ENCODE results near the gene DSE.

The DSE gene

DNA sequence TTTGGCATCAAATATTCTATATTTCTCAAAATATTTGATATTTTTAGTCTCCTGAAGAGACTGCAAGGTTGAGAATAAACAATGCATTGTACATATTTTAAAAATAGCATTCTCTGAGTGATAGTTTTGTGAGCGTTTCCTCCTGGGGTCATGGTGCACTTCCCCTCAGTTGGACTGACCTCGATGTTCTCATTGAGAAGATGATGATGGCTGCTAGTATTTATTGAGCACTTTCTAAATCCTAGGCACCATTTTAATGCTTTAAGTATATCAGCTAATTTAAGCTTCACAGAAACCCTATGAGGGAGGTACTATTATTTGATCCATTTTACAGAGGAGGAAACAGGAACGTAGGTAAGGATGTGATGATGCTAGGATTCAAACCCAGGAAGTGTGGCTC is 18.2 kb downstream of the DSE start:
- no peak for DNase-seq

DNA sequence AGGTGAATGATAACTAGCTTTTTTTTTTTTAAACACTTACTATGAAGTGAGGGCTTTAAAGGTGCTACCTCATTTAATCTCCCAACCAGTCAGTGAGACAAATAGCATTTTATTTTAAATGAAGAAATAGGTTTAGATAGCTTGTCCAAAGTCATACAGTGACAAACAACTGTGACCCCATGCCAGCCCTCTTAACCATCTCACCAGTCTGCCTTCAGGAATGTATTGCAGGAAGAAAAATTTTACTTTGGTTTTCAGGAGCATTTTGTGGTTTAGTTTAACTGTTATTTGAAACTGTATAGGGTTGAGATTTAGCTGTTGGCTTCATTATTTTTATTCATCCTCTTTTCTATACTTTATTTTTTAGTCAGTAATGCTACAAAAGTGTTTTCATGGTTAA is 18.6 kb downstream of the DSE start:
- no peak for DNase-seq

DNA sequence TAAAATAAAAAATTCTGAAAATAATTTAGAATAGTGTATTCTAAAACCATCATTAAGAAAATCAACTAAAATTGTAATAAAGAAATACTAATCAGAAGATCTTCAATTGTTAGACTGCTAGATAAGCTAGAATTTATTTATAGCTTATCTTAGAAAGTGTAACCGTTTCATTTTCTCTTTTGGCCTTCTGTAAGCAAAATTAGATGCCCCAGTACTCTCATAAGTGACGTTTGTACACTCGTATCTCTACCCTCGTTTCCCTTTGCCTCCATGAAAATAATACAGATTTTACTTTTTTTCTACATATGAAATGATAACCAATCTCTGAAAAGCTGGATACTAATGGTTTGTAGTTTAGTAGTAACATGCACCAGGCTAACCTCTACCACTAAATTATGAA is 19.8 kb downstream of the DSE start:
- no peak for DNase-seq

DNA sequence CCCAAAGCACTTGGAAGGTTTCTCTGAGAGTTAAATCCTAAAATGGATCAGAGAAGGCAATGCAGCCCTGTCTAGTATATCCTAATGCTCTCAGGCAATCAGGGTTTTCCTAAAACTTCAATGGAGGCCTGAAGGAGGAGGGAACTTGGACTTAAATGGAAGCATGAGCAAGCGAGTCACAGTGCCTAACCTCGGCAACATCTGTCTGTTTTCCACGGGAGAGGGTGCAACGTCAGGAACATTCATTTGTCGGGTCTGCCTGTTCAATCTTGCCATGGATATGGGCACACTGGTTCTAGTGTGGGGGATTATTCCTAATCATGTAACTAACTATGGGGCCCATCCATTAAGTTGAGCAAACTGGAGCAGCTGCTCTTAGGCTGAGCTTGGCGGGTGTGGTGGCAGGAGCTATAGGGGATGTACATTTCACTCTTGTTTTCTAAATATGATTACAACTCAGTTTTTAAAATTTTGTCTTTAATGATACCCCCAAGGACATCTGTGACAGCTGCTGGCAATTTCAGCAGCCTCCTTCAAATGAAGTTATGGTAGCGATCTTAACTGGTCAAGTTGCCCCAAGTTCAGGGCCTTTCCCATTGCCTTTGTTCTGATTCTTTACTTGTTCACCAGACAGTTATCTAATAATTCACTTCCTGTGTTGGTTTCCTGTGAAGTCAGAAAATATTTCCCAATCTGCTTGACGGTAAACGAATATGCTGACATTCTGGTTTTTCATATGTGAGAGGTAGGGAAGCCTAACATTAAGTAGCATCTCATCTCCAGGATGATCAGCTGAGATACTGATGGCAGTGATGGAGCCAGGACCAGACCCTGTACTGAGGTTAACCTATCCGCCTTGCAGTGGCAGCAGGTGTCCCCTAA is 21.6 kb downstream of the DSE start:
- no peak for DNase-seq

DNA sequence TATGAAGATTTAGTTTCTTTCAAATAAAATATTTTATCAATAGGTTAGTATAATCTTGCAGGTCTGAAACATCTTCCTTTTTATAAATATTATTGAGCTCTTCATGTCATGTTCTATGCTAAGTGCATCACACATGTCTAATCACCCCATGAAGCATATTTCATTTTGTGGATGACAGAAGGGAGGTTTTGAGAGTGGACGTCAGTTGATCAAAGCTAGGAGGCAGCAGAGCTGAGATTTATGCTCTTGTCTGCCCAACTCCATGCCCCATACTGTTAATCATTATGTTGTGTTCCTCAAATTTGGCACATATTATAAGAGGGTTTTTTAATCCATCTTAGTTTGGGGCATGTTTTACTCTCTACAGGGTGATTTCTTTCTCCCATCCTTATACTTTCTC is 22.7 kb downstream of the DSE start:
- DNase-seq = no peak

DNA sequence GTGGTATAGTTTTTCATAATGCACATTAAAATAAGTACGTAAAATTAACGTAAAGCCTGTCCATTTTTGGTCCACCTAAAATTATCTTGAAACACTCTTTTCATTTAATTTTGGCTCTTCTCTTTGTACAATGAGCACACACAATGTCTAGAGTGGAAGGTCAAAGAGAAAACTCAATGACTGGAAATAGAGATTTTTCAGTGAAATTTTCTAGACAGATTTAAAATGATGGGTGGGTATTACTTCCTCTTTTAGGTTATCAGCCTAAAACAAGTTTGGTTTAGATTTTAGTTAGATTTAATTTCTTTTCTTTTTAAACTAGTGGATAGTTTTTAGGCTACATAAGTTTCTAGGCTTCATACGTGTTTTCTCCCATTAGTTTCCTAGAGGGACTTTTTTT is 24.9 kb downstream of the DSE start:
- no peak for DNase-seq

DNA sequence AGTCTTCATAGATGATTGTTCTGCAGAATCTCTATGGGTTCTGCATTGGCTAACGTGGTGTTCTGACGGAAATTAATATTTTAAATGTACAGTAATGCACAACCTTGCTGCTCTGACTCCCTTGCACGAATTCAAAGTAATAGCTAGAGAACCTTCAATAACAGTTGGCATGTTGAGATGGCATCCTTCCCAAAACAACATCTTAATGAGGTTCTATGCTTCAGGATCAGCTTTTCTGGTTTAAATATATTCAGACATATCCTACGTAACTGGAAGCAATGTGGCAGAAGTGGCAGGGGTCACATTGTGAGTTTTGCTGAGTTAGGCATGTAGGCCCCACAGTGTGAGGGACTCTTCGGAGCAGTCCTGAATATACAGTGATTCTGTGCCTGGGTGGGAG is 25.7 kb downstream of the DSE start:
- DNase-seq = no peak

DNA sequence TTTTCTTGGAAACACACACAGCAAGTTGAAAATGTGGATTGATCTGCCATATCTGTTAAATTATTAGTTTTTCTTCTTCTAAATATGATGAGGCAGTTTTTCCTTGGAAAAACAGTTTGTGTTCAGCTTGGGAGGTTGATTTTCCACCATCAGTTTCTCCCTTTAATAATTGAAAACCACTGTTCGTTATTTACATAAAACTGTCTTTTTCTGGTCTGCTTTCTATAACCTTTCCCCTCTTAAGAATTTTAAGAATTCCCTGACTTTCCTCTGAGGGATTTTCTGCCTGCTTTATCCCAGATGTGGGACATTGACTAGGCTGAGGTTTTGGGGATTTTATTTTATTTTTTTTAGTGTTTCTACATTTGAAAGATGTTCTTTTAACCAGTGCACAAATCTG is 27.2 kb downstream of the DSE start:
- no peak for DNase-seq

DNA sequence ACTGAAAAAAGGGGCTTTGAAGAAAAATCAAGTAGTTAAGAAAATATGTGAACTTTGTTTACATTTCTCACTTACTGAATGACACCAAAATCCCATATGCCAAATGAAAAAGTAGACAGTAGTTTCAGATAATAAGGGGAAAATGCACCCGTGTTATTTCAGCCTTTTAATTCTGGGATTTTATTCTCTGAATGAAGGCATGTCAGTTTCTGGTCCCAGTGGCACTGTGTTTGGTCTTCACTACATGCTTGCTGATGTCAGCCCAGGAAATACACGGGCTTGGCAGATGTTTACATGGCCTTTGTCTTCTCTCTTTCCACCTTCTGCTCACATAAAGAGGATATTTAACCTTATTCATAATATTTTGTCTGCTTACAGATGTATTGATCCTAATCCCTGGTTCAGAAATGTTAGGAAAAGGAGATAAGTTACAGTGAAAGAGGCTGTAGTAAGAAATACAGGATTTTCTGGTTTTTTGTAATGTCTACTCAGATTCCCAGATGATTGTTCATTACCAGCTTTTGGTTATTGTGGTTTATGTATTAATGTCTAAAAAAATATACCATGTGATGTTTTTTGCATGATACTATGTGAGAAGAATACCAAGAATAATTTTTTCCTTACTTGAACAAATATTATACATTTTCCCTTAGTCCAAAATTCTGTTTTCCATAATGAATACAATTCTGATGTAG is 27.7 kb downstream of the DSE start:
- peak in 1 of 2 experiments; percentile 18 for DNase-seq

DNA sequence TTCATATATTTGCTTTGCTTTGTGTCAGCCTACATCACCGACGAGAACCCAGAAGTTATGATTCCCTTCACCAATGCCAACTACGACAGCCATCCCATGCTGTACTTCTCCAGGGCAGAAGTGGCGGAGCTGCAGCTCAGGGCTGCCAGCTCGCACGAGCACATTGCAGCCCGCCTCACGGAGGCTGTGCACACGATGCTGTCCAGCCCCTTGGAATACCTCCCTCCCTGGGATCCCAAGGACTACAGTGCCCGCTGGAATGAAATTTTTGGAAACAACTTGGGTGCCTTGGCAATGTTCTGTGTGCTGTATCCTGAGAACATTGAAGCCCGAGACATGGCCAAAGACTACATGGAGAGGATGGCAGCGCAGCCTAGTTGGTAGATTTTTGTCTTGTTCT is 28.5 kb downstream of the DSE start:
- no peak for DNase-seq

DNA sequence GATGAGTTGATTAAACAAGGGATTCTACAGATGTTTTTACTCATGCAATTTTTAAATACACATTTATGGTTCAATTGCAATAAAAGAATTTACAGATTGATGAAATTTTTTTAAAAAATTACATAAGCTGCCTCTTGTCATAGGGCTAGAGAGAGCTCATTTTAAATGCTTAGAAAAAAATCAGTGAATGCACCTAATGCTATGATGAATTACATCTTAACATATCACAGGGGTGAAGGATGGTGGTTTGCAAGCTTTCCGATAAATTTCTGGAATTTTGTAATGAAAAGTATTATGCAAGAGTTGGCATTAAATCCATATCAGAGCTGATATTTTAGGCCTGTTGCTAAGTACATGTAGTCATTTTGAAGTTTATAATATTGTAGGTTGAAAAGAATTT is 29.6 kb downstream of the DSE start:
- DNase-seq = no peak

DNA sequence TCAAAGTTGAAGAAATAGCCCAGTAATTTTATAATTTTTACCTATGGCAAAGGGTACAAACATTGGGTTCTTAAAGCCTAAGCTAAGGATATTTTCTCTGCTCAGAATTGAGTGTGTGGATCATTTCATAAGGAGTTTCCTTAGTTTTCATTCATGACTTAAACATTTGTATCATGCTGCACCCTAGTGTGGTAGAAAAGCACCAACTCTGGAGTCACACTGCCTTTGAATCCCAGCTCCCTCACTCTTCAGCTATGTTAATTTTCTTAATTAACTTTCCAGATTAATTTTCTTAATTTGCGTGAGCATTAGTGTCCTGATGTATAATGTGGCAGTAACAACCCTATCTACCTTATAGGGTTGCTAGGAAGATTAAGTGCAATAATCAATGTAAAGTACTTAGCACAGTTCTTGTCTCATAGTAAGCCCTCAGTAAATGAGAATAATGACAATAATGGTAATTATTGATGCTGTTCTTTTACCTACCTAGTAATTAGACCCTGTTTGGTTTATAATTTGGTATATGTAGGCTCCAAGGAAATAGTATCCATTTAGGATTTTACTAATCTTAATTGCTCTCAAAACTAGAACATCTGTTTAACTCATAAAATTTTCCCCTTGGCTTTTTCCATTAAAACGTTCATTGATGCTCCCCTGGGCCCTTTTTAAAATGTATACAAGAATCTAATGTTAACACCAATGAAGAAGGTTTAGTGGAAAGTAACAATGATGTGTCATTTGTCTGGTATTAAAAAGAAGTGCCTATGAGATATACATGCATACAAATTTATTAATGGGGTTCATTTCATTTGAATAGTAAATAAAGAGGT is 31.6 kb downstream of the DSE start:
- DNase-seq = no peak

DNA sequence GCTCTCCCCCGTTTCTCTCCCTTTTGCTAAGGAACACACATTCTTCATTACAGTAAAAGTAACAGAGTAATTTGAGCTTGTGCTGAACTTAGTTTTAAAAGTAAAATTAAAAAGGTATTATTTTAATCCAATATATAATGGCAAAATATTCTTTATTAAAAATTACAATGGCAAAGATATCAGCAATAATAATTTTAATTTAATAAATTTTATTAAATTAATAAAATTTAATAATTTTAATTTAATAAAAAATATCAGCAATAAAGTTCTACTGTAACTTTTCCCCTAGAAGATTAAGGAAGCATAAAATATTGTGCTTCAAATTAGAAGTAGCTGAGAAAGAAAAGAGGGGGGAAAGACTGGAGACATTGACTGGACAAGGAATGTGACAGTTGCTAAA is 32.5 kb downstream of the DSE start:
- DNase-seq = no peak

DNA sequence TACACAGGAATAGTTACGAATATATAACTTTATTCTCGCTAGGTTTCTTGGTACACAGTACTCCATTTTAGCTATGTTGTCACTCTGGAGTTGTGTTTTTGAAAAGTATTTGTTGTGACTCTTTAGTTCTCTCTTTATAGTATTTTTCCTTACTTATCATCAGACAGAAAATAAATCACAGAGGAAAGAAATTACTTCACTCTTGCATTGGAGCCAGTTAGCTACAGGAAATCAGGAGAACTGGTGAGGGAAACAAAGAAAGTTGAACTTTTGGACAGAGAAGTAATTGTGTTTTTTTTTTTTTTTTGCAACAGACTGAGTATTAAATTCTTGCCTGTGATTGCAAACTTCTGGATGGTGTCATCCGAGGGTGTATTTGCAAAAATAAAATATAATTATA is 33.9 kb downstream of the DSE start:
- no peak for DNase-seq

DNA sequence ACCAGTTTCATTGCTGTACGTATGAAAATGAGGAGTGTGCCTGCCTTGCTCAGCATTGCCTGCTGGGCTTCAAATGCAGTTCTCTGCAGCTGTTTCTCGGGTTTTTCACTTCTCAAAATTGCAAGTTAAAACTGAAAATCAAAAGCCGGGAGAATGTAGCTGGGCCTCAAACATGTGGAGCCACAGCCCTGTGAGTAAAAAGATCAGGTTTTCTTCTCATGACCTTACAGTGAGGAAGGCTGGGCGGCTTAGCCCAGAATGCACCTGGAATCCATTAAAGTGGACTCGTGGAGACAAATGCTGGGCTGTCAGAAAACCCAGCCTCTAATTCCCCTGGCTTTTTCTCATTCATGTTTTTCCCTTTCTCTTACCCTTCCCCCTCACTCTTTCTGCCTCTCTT is 34.4 kb downstream of the DSE start:
- no peak for DNase-seq

DNA sequence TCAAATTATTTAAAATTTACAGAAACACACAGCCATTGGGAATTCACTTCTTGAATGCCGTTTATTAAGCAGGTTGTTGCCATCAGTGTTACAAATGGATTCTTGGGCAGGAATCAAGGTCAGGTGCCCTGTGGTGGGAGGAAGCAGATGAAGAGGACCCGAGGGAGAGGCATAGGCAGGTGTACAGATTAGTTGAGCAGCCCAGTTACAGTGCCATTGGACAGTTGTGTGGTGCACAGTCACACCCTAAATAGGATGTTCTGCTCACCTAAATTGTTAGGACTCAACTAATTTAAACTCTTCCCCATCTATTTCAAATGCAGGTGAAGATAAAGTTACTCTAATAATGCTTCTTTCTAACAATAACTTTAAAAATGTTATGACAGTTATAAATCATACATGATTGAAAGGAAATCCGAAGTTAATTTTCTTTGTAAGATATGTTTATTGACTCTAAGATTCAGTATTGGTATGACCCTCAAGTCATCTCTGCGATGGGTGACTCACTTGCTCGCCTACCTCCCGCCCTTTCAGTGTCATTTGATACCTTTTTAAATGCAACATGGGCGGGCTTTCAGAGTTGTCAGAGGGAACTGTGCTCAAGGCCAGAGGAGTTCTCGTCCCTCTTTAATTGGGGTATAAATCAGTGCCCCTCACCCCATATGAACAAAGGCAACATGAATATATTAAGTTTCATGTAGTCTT is 35.1 kb downstream of the DSE start:
- no peak for DNase-seq

DNA sequence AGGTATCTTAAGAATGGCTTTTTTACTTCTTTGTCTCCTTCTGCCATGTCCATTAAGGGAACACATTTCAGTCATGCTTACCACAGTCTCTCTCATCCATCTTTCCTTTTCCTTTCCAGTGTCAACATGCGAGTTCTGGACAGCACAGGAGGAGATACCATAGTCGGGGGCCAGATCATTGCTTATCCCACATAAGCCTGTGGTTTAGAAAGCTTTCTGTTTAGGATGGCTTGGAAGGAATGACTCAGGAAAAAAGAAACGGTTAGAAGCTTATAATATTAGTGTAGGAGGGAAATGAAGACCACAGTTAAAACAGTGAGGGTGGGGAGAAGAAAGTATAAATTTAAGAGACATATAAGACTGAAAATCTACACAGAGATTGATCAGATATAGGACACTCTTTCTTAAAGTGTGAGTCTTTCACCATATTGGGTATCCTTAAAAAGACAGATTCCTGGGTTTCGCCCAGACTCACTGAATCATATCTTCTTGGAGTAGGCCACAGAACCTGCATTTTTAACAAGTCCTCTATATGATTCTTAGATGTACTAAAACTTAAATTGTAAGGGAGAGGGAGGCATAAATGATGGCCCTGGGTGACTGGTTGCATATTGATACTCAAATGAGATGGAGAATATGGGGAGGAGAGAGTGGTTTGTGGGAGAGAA is 36.1 kb downstream of the DSE start:
- no peak for DNase-seq

DNA sequence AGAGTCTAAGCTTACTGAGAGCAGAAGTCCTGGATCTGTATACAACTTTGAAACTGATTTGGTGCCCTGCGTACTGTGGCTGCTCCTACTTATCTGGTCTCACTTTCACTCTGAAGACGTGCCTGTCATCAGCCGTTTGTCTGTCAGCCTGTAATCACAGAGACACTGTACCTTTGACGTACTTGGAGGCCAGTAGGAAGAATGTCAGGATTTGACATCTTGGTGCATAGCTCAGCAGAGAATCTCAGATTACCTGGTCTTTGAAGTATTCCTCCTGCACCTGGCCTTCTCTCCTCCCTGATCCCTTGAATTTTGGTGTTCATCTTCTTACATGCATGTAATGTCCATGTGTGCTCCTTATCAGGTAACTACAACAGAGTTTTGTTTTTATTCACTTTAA is 37.7 kb downstream of the DSE start:
- no peak for DNase-seq

DNA sequence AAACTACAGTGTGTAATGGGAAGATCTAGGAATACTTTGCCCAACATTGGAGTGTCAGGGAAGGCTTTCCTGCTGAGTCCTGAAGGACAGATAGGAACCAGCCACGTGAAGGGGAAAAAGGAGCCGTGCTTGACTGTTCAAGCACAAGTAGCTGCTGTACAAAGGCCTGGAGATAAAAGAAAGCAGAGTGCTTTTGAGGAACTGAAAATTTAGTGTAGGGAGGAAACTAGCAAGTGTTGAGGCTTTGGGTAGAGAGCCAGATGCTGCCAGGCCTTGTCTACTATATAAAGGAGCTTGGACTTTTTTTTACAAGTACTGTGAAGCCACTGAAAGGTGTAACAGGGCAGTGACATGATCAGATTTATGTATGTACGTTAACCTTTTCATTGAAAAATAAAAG is 39.0 kb downstream of the DSE start:
- no peak for DNase-seq

DNA sequence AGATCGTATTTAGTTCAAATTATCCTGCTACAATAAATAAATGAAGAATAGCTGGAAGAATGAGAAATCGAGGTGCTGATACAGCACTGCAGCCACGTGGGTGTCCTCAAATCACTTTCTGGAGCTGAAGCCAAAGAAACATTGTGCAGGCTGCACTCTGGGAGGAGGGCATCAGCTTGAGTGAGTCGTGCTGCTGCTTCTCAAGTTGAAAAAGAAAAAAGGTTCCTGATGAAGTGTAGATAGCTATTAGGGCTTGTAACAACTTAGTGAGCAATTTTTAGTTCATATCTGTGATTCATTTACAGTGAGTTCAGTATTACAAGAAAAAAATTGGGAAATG is 40.5 kb downstream of the DSE start:
- DNase-seq = no peak

DNA sequence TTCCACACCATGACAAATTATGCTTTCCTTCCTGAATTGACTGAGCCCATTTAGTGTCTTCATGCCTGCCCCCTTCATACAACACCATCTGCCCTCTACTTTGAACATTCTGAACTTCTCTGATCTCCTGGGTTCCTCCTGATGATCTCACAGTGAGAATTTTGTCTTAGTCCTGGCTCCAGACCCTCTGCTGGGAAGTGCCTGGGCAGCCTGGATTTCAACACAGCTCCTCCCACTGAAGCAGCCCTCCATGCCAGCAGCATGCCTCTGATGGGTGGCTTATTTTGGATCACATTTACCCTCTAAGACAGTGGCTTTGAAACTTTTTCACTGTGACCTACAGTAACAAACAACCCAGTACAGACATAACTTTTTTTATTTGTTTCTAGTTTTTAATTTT is 41.5 kb downstream of the DSE start:
- no peak for DNase-seq

DNA sequence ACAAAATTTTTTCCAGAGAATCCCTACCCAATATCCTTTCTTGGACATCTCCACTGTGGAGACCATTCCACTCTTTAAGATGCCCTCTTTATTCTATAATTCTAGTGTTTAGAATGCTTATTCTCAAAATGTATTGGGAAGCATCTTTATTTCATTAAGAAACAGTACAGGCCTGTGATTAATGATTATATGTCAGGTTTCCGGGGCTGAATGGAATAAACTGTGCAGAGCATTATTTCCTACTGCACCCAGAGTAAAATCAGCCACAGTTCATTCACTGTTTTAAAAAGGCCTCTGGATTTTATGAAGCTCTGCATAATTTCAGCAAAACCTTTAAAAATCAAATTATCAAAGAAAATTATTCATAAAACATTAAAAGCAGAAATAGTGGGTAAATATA is 42.6 kb downstream of the DSE start:
- DNase-seq = no peak

DNA sequence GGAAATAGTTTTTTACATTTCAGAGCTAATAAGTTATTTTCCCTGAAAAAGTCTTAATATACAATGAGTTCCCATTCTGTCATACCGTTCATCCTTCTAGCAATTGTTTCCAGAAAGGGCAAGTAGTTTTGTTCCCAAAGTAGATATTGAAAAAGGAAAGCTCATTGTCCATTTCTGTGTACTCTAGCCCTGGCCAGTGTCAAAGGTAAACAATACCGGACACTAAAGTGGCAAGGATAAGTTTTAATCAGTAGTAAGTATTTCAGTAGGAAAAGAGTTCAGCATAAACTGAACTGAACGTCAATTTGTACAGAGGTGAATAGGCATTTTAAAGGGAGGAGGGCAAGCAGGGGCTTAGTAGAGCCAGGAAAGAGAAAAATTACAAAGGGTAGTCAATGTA is 46.9 kb downstream of the DSE start:
- DNase-seq = no peak

Measured in NCI-H2081 (cell line).